Mesendoderm (in vitro differentiated cells): ENCODE data around the gene KCNJ2.
A peak's percentile ranks its signal among the peaks of the same experiment; 100 is the strongest.

Experiments
- DNase-seq: peaks from one replicate; pipeline ENCODE4 v3.0.0; 2013
- H2AK5ac ChIP-seq: 2 replicates; pipeline ENCODE4 v1.6.1; 2013; ENCODE audit warnings: low read length, inconsistent platforms
- H2BK120ac ChIP-seq: 2 replicates; pipeline ENCODE4 v1.6.1; 2013; ENCODE audit warnings: low read depth, mild to moderate bottlenecking, low read length, moderate library complexity, mixed read lengths
- H2BK15ac ChIP-seq: replicated peaks from 2 replicates; pipeline ENCODE4 v1.6.1; 2013; ENCODE audit warnings: low read depth, mild to moderate bottlenecking, moderate library complexity
- H2BK5ac ChIP-seq: 2 replicates; pipeline ENCODE4 v1.6.1; 2013; ENCODE audit warnings: low read length, inconsistent platforms
- H3K18ac ChIP-seq: 2 replicates; pipeline ENCODE4 v1.6.1; 2013; ENCODE audit warnings: mild to moderate bottlenecking, low read length, mixed read lengths
- H3K23ac ChIP-seq: one replicate; pipeline ENCODE4 v1.6.1; 2013; ENCODE audit warnings: low read length
- H3K27ac ChIP-seq: 2 replicates; pipeline ENCODE4 v1.5.1; 2013; ENCODE audit warnings: low read depth, mild to moderate bottlenecking, inconsistent platforms, low read length, moderate library complexity
- H3K27me3 ChIP-seq: 2 replicates; pipeline ENCODE4 v1.6.1; 2013; ENCODE audit warnings: low read length, control low read depth, mild to moderate bottlenecking, inconsistent platforms; ENCODE audit not compliant: insufficient read depth, poor library complexity
- H3K36me3 ChIP-seq: 2 replicates; pipeline ENCODE4 v1.6.1; 2013; ENCODE audit warnings: low read length, inconsistent platforms; ENCODE audit not compliant: control insufficient read depth, insufficient read depth
- H3K4ac ChIP-seq: one replicate; pipeline ENCODE4 v1.6.1; 2013; ENCODE audit warnings: low read depth, mild to moderate bottlenecking, low read length, moderate library complexity
- H3K4me1 ChIP-seq: 2 replicates; pipeline ENCODE4 v1.6.1; 2013; ENCODE audit warnings: low read depth, low read length, inconsistent platforms; ENCODE audit not compliant: control insufficient read depth
- H3K4me2 ChIP-seq: 2 replicates; pipeline ENCODE4 v1.6.1; 2013; ENCODE audit warnings: low read length
- H3K4me3 ChIP-seq: 2 replicates; pipeline ENCODE4 v1.5.1; 2013; ENCODE audit warnings: mild to moderate bottlenecking, low read length
- H3K56ac ChIP-seq: one replicate; pipeline ENCODE4 v1.6.1; 2013; ENCODE audit warnings: low read length
- H3K79me1 ChIP-seq: 2 replicates; pipeline ENCODE4 v1.6.1; 2013; ENCODE audit warnings: low read length, inconsistent platforms
- H3K79me2 ChIP-seq: 2 replicates; pipeline ENCODE4 v1.6.1; 2013; ENCODE audit warnings: mild to moderate bottlenecking, low read length; ENCODE audit not compliant: control insufficient read depth, insufficient read depth
- H3K9ac ChIP-seq: 2 replicates; pipeline ENCODE4 v1.6.1; 2013; ENCODE audit warnings: low read length, inconsistent platforms
- H4K5ac ChIP-seq: one replicate; pipeline ENCODE4 v1.6.1; 2013; ENCODE audit warnings: low read length
- H4K8ac ChIP-seq: one replicate; pipeline ENCODE4 v1.6.1; 2013; ENCODE audit warnings: low read depth, mild to moderate bottlenecking, control low read depth, low read length, moderate library complexity
- WGBS: extraction: QIAGEN DNeasy Blood & Tissue Kit; methylation state at CpG from one replicate; pipeline ENCODE4 v1.1.7; 2013; ENCODE audit warnings: low lambda C conversion rate, missing lambda C conversion rate; ENCODE audit not compliant: insufficient coverage; ENCODE audit errors: extremely low coverage; 5-methylcytosine and 5-hydroxymethylcytosine counted together

The KCNJ2 gene

DNA sequence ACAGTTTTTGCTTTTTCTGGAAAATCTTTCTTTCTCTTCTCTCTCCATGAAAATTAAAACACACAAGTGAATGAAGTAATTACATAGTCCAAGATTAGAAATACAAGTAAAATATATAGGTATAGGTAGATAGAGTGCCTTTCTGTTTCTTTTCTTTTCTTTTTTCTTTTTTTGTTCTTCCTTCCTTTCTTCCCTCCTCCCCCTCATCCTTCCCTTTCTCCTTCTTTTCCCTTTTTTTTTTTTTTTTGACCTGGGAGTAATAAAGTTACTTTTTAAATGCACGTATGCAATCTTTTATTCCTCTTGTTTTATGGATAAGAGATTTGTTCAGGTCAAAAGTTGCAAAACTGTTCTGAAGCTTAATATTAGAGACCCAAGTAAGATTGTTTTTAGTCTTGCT lies 34.6 kb upstream of the KCNJ2 start:
- no peak overlapping the region for H2AK5ac ChIP-seq

DNA sequence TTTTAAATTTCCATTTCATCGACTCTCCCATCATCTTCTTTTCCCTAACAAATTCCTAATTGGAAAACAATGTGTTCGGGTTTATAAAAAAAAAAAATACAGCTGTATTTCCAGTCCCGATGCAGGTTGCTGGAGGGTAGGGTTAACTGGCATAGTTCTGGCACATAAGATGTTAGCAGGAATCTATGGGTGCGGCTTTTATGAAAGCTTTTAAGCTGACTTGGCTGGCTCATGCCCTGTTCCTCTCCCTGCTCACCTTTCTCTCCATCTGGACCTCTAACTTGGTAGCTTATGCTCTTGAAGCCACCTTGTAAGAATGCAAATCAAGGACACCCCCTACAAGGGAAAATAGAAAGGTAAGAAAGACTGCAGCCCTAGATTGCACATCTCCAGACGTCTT lies 33.2 kb upstream of the KCNJ2 start:
- H2BK15ac ChIP-seq = no peak overlapping the region
- H3K18ac ChIP-seq = no peak overlapping the region
- no peak overlapping the region for H3K4ac ChIP-seq
- no peak overlapping the region for H3K9ac ChIP-seq
- WGBS = no CpG with 5 or more reads among the region's 5 CpGs
- H3K56ac ChIP-seq = no peak overlapping the region
- H2BK5ac ChIP-seq = no peak overlapping the region
- H2AK5ac ChIP-seq = no peak overlapping the region
- no peaks in the 10 kb centered on the region for H3K36me3 ChIP-seq
- H3K4me1 ChIP-seq = no peaks in the 10 kb centered on the region
- no peaks in the 10 kb centered on the region for H3K79me2 ChIP-seq
- H3K23ac ChIP-seq = no peak overlapping the region
- no peak overlapping the region for H4K8ac ChIP-seq
- DNase-seq = no peak
- H3K27ac ChIP-seq = no peak overlapping the region
- H3K27me3 ChIP-seq = no peaks in the 10 kb centered on the region
- H4K5ac ChIP-seq = no peak overlapping the region
- H3K4me3 ChIP-seq = no peak overlapping the region
- no peaks in the 10 kb centered on the region for H3K79me1 ChIP-seq
- no peak overlapping the region for H2BK120ac ChIP-seq
- no peak overlapping the region for H3K4me2 ChIP-seq

More for the DNA sequence above, 34.6 kb upstream of the KCNJ2 start:
- H3K27ac ChIP-seq = no peak overlapping the region
- DNase-seq = no peak
- H3K18ac ChIP-seq = no peak overlapping the region
- no peaks in the 10 kb centered on the region for H3K36me3 ChIP-seq
- H3K4me3 ChIP-seq = no peak overlapping the region
- H3K79me2 ChIP-seq = no peaks in the 10 kb centered on the region
- H3K4ac ChIP-seq = no peak overlapping the region
- H3K27me3 ChIP-seq = no peaks in the 10 kb centered on the region
- no peak overlapping the region for H2BK15ac ChIP-seq
- no peaks in the 10 kb centered on the region for H3K79me1 ChIP-seq
- H3K9ac ChIP-seq = no peak overlapping the region
- no peak overlapping the region for H3K4me2 ChIP-seq
- no peak overlapping the region for H2BK5ac ChIP-seq
- H2BK120ac ChIP-seq = no peak overlapping the region
- no peak overlapping the region for H3K56ac ChIP-seq
- no peak overlapping the region for H4K5ac ChIP-seq
- no peak overlapping the region for H4K8ac ChIP-seq
- H3K4me1 ChIP-seq = no peaks in the 10 kb centered on the region
- no peak overlapping the region for H3K23ac ChIP-seq
- no CpG with 5 or more reads among the region's 1 CpG for WGBS

DNA sequence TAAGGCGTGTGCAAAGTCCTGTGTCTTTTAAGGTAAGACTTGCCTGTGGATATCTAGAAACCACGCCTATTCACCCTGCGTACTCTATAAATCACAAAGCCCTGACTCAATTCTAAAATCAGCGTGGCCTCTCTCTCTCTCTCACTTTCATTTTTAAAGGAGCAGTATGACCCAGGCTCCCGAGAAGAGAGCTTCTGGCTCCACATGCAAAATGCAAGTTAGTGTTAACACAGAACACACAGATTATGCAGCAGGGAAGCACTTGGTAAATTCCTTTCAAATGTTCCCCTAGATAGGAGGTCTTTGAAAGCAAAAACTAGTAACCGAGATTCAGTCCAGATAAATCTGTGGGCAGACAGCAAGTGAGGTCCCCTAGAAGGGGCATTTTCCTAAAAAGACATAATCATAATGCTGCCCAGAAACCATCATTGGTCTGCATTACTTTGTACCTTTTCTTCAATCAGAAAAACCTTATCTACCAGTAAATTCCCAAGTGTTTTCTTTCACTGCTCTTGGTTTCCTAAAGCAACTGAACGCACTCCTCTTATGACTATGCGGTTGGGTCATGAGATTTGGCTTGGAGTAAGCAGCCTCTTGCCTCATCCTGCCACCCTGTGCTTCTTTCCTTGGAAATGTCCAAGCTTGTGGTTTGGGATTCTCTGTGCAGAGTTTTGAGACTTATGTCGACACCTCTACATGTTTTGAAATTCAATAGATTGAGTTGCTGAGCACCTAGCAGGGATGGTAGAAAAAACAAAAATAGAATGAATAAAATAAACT lies 31.7 kb upstream of the KCNJ2 start:
- Histone ChIP-seq H2BK15ac (no peak overlapping the region), H3K56ac (no peak overlapping the region), H3K4me3 (no peak overlapping the region), H4K8ac (no peak overlapping the region), H3K4me2 (no peak overlapping the region), H2BK120ac (no peak overlapping the region), H2BK5ac (no peak overlapping the region), H3K27me3 (no peaks in the 10 kb centered on the region), H3K18ac (no peak overlapping the region), H4K5ac (no peak overlapping the region), H3K79me1 (no peaks in the 10 kb centered on the region), H3K4ac (no peak overlapping the region), H3K79me2 (no peaks in the 10 kb centered on the region), H3K36me3 (no peaks in the 10 kb centered on the region), H3K27ac (no peak overlapping the region), H3K23ac (no peak overlapping the region), H3K4me1 (no peaks in the 10 kb centered on the region), H2AK5ac (no peak overlapping the region), H3K9ac (no peak overlapping the region)
- no CpG with 5 or more reads among the region's 9 CpGs for WGBS
- DNase-seq = peak; percentile 60

DNA sequence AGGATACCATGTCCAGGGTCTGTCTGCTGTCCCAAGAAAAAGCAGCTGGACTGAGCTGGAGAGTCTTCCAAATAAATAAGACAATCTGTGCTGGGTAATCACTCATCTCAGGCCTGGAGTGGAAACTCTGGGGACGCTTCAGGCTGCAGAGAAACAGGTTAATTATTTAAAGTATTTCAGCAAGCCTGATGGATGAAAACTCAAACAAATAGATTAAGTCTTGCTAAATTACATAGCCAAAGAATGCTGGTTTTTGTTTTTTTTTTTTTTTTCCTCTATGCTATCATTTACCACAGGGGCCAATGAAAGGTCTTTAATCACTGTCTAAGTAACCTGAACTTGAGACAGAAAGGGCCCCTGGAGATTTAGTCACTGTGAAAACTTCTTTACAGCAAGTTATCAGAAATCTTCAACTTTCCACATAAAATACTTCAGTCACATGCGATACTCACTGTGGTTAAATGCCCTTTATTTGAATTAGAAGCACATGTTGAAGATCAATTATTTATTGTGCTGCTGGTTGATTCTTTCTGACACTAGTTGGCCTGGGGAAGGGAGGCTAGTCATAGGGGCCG lies 31.0 kb upstream of the KCNJ2 start:
- Histone ChIP-seq H3K18ac (peak overlapping the region; percentile 1), H3K79me2 (no peaks in the 10 kb centered on the region), H3K9ac (no peak overlapping the region), H4K5ac (no peak overlapping the region), H2AK5ac (no peak overlapping the region), H3K36me3 (no peaks in the 10 kb centered on the region), H3K4me2 (no peak overlapping the region), H3K27ac (no peak overlapping the region), H3K4me1 (no peaks in the 10 kb centered on the region), H4K8ac (no peak overlapping the region), H3K79me1 (no peaks in the 10 kb centered on the region), H2BK15ac (no peak overlapping the region), H3K23ac (no peak overlapping the region), H3K56ac (no peak overlapping the region), H3K4ac (no peak overlapping the region), H2BK120ac (no peak overlapping the region), H2BK5ac (no peak overlapping the region), H3K27me3 (no peaks in the 10 kb centered on the region), H3K4me3 (no peak overlapping the region)
- no CpG with 5 or more reads among the region's 3 CpGs for WGBS
- no peak for DNase-seq

DNA sequence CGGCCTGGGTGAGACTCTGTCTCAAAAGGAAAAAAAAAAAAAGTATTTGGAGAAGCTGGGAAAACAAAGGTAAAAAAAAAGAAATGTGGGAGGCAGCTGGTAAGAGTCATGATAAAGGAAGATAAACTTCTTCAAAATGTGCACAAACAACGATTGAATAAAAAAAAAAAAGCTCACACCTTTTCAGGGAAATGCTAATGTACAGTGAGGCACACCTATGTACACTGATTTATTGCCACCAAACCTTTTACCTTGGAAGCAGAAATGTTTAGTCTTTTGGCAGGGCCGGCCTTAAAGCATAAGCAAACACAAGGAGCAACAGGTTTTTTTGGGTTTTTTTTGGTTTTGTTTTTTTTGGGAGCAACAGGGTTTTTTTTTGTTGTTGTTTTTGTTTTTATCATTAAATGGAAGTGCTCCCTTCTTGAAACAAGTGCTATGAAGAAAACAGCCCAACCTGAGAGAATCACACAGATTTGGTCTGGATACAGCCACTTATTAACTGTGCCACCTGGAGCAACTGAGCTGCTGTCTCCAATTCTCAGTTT lies 29.8 kb upstream of the KCNJ2 start:
- H2BK15ac ChIP-seq = no peak overlapping the region
- no peak overlapping the region for H3K9ac ChIP-seq
- no peaks in the 10 kb centered on the region for H3K79me2 ChIP-seq
- H3K4me1 ChIP-seq = no peaks in the 10 kb centered on the region
- no peak overlapping the region for H3K4me2 ChIP-seq
- H3K27me3 ChIP-seq = no peaks in the 10 kb centered on the region
- no peak overlapping the region for H3K27ac ChIP-seq
- no peak overlapping the region for H3K18ac ChIP-seq
- no peak overlapping the region for H3K56ac ChIP-seq
- H3K4me3 ChIP-seq = no peak overlapping the region
- H3K36me3 ChIP-seq = no peaks in the 10 kb centered on the region
- no peak overlapping the region for H3K23ac ChIP-seq
- no peak overlapping the region for H2BK120ac ChIP-seq
- no peak overlapping the region for H3K4ac ChIP-seq
- no peaks in the 10 kb centered on the region for H3K79me1 ChIP-seq
- H4K5ac ChIP-seq = no peak overlapping the region
- no peak overlapping the region for H2AK5ac ChIP-seq
- H4K8ac ChIP-seq = no peak overlapping the region
- no peak overlapping the region for H2BK5ac ChIP-seq
- no CpG with 5 or more reads among the region's 3 CpGs for WGBS
- DNase-seq = no peak
